Stomach (tissue), 9 donors: ENCODE measurements around the gene CBFB. TPM values are rescaled to one million over a fixed set of nuclear protein-coding genes. Genes with fewer than 3 reads are reported as not detected.
A peak's percentile ranks its signal among the peaks of the same experiment; 100 is the strongest.

Source experiments
- DNase-seq, 2 donors: peaks; one replicate each; pipeline versions ENCODE4 v3.0.0 to v3.0.0-alpha.2; 2013 to 2019
- H3K27ac ChIP-seq, 5 donors: fragments of 200-600 bp in 4 of 5; sonication (generic) in 4 of 5; one replicate each; pipeline ENCODE4 v1.5.1; 2013 to 2019; ENCODE audit warnings: mild to moderate bottlenecking in 1 of 5, moderate library complexity in 1 of 5
- H3K27me3 ChIP-seq, 3 donors: fragments of 200-600 bp; sonication (generic); one replicate each; pipeline ENCODE4 v1.5.1; 2017 to 2019; ENCODE audit warnings: mixed run types in 1 of 3
- H3K36me3 ChIP-seq, 4 donors: fragments of 200-600 bp; sonication (generic); 1 replicate in 3 of 4; 2 replicates in 1 of 4; pipeline ENCODE4 v1.5.1; 2016 to 2019
- H3K4me1 ChIP-seq, 4 donors: fragments of 200-600 bp; sonication (generic); one replicate each; pipeline ENCODE4 v1.5.1; 2016 to 2019
- H3K4me3 ChIP-seq, 4 donors: fragments of 200-600 bp; sonication (generic) in 3 of 4; one replicate each; pipeline ENCODE4 v1.5.1; 2016 to 2019; ENCODE audit warnings: mild to moderate bottlenecking in 1 of 4
- H3K9me3 ChIP-seq, 4 donors: fragments of 200-600 bp; sonication (generic); one replicate each; pipeline ENCODE4 v1.5.1; 2016 to 2019
- CTCF ChIP-seq, 7 experiments: fragments of 450-650 bp in 4 of 7; fragments of 200-600 bp in 3 of 7; sonication (generic) in 3 of 7; IDR thresholded peaks; one replicate each; pipeline ENCODE4 v1.5.1; 2016 to 2019; ENCODE audit warnings: antibody characterized with exemption in 7 of 7, control low read depth in 2 of 7, mild to moderate bottlenecking in 1 of 7
- EP300 ChIP-seq: sonication (generic); formaldehyde crosslinking; IDR thresholded peaks from one replicate; pipeline ENCODE4 v1.6.1; 2017; ENCODE audit warnings: antibody characterized with exemption
- POLR2A ChIP-seq, 4 donors: fragments of 450-650 bp; IDR thresholded peaks; one replicate each; pipeline ENCODE4 v1.6.1; 2016; ENCODE audit warnings: antibody characterized with exemption in 4 of 4, control low read depth in 2 of 4, mild to moderate bottlenecking in 1 of 4, moderate library complexity in 1 of 4
- POLR2AphosphoS5 ChIP-seq, 3 donors: sonication (generic); formaldehyde crosslinking; IDR thresholded peaks; one replicate each; pipeline ENCODE4 v1.6.1; 2016; ENCODE audit warnings: antibody characterized with exemption in 3 of 3
- WGBS, 5 donors: extraction: QIAGEN DNeasy Blood & Tissue Kit in 3 of 5; methylation state at CpG; one replicate each; pipeline versions ENCODE4 v1.1.5 to v1.1.7; 2013 to 2018; 5-methylcytosine and 5-hydroxymethylcytosine counted together
- intact Hi-C: fragments of 100-400 bp; cut with DNase I; formaldehyde crosslinking; loops from one replicate; pipeline ENCODE4 v1.15.1; 2023; ENCODE audit warnings: low total_unique reads
- polyA plus RNA-seq, 3 donors: library from polyadenylated mRNA; stranded (reverse); fragments of 200-250 nt; gene quantifications; one replicate each; pipeline ENCODE4 v1.2.3, GENCODE V29; 2013
- total RNA-seq, 5 donors: library from RNA; depleted of rRNA; stranded (reverse); fragments of >200 nt; gene quantifications; one replicate each; pipeline versions ENCODE4 v1.1.0 to v1.2.3, GENCODE V29; 2014 to 2016
- donor health status: healthy with polysubstance abuse.
- donor health status: Bipolar disorder and iron deficiency.
- donor health status: healthy.

CBFB gene
- total and polyA plus RNA-seq, 8 donors, result 4.1 to 68.1 (median 17.6) TPM

- Histone ChIP-seq H3K4me1 (no peaks in the 10 kb centered on the region), H3K27ac (no peak overlapping the region), H3K9me3 (no peaks in the 10 kb centered on the region), H3K27me3 (no peaks in the 10 kb centered on the region), H3K4me3 (no peak overlapping the region), H3K36me3 (peaks cover 7 to 45% (median 28%) of the 10 kb centered on the region in 4 donors)
- 88 to 96% (median 94%) methylated on average over 6 of the region's 6 CpGs for WGBS, 5 donors
- no peak for DNase-seq
- TF ChIP-seq CTCF (IDR thresholded peaks at IDR 0.05) (no peak), POLR2AphosphoS5 (IDR thresholded peaks at IDR 0.05) (no peak), POLR2A (IDR thresholded peaks at IDR 0.05) (no peak), EP300 (no peak)
- intact Hi-C loops, result no loop called here
Observed at GRCh38 chr16:67082100-67082499, 53.2 kb downstream of the CBFB start.

GRCh38 chr16:67082891-67083290, 53.9 kb downstream of the CBFB start:
- TF ChIP-seq EP300 (no peak), CTCF (IDR thresholded peaks at IDR 0.05) (no peak), POLR2AphosphoS5 (IDR thresholded peaks at IDR 0.05) (no peak), POLR2A (IDR thresholded peaks at IDR 0.05) (no peak)
- Histone ChIP-seq H3K36me3 (peaks cover 7 to 41% (median 25%) of the 10 kb centered on the region in 4 donors), H3K27ac (no peak overlapping the region), H3K9me3 (no peaks in the 10 kb centered on the region), H3K27me3 (no peaks in the 10 kb centered on the region), H3K4me3 (no peak overlapping the region), H3K4me1 (no peaks in the 10 kb centered on the region)
- whole genome bisulfite sequencing, 5 donors, result 85 to 93% (median 92%) methylated on average over 1 of the region's 1 CpG
- DNase-seq, result no peak
- intact Hi-C loops, result no loop called here

- intact Hi-C loops, result no loop called here
- WGBS, 5 donors, result 93 to 96% (median 94%) methylated on average over 4 of the region's 4 CpGs
- Histone ChIP-seq H3K4me3 (no peak overlapping the region), H3K9me3 (no peaks in the 10 kb centered on the region), H3K36me3 (peaks cover 7 to 34% (median 23%) of the 10 kb centered on the region in 4 donors), H3K4me1 (no peaks in the 10 kb centered on the region), H3K27me3 (no peaks in the 10 kb centered on the region), H3K27ac (no peak overlapping the region)
- TF ChIP-seq EP300, result no peak
- TF ChIP-seq POLR2A (IDR thresholded peaks at IDR 0.05), result no peak
- TF ChIP-seq CTCF (IDR thresholded peaks at IDR 0.05), result no peak
- TF ChIP-seq POLR2AphosphoS5 (IDR thresholded peaks at IDR 0.05), result no peak
- DNase-seq, result no peak
Observed at GRCh38 chr16:67084345-67085028, 55.5 kb downstream of the CBFB start.

GRCh38 chr16:67086822-67087221, 57.9 kb downstream of the CBFB start:
- Histone ChIP-seq H3K9me3 (no peaks in the 10 kb centered on the region), H3K27me3 (no peaks in the 10 kb centered on the region), H3K27ac (no peak overlapping the region), H3K4me3 (no peak overlapping the region), H3K4me1 (no peaks in the 10 kb centered on the region), H3K36me3 (peaks cover 11 to 31% (median 21%) of the 10 kb centered on the region in 4 donors)
- no peak for TF ChIP-seq POLR2AphosphoS5 (IDR thresholded peaks at IDR 0.05)
- no peak for TF ChIP-seq EP300
- no peak for TF ChIP-seq CTCF (IDR thresholded peaks at IDR 0.05)
- no peak for TF ChIP-seq POLR2A (IDR thresholded peaks at IDR 0.05)
- intact Hi-C loops, result no loop called here
- peak in 1 of 2 donors; percentile 58 for DNase-seq
